Measurements from ENCODE around the gene CENPN.
A peak's percentile ranks its signal among the peaks of the same experiment; 100 is the strongest.

CENPN gene

DNA sequence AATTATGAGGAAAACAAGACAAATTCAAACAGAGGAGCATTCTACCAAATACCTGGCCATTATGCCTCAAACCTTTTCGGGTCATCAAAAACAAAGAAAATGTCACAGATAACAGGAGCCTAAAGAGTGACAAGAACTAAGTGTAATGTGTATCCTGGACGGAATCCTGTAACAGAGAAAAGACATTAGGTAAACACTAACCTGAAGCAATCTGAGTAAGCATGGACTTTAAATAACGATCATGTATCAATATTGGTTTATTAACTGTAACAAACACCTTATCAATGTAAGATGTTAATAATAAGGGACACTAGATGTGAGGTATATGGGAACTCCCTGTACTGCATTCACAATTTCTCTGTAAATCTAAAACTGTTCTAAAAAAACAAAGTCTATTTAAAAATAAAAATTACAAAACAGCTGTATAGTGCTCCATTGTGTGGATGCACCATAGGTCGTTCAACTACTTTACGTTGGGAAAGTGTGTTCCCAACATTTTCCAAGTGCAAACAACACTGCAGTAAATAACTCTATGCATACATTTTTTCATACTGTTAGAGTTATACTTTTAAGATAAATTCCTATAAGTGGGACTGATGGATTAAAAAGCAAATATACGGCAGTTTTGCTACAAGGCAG lies 15.1 kb upstream of the CENPN start:
- ATAC-seq, result no peak
- no peak for DNase-seq

DNA sequence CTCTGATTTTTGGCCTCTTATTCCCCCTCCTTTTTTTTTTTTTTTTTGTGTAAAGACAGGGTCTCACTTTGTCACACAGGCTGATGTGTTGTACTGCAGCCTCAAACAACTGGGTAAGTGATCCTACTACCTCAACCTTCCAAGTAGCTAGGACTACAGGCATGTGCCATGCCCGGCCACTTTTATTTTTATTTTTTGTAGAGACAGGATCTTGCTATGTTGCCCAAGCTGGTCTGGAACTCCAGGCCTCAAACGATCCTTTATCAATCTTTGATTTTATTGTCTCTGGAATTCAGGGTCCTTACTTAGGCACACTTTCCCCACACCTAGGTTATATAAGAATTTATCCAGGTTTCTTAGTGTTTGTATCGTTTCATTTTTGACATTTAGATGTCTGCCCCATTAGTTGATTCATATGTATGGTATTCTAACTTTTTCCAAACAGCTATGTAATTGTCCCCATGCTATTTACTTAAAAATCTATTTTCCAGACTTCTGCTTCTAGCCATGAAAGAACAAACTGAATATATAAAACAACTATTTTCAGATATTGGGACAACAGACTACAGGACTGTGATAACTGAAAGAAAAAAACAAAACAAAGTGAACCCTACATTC lies 14.2 kb upstream of the CENPN start:
- DNase-seq (no peak), ATAC-seq (no peak)

DNA sequence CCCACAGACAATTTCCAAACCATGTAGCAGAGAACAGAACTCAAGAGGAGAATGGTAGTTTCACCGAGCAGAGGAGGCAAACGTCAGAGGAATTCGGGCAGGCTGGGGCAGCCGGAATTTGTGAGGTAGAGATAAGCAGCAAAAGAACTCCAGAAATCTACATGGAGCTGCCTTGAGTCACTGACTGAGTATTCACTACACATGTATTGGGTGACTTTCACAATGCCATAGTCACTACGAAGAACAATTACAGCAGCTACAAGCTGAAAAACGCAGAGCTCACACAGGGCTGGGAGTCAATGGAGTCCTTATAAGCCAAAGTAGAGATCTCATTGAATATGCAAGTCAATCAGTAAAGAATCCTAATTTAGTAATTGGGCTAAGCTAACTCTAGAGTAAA lies 13.7 kb upstream of the CENPN start:
- ATAC-seq (no peak), DNase-seq (no peak)

DNA sequence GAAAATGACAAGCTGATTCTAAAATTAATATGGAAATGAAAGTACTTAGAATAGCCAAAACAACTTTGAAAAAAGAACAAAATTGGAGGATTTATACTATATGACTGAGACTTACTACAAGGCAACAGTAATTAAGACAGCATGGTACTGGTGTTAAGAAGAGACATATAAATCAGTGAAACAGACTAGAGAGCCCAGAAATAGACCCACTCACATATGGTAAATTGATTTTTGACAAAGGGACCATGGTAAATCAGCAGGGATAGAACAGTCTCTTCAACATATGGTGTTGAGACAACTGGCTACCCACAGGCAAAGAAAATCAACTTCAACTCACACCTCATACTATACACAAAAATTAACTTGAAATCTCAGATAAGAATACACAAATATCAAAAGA lies 13.2 kb upstream of the CENPN start:
- ATAC-seq, result no peak
- DNase-seq, result no peak

DNA sequence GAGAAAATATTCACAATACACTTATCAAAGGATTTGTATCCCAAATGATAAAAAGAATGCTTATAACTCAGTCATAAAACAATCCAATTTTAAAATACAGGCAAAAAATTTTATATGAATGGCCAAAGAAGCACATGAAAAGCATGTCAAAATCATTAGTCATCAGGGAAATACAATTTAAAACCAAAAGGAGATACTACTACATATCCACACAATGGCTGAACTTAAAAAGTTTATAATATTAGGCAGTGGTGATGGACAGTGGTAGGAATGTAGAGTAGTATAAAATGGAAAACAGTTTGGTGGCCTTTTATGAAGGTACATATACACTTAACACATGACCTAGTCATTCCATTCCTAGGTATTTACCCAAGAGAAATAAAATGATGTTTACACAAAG lies 12.6 kb upstream of the CENPN start:
- ATAC-seq (no peak), DNase-seq (no peak)

DNA sequence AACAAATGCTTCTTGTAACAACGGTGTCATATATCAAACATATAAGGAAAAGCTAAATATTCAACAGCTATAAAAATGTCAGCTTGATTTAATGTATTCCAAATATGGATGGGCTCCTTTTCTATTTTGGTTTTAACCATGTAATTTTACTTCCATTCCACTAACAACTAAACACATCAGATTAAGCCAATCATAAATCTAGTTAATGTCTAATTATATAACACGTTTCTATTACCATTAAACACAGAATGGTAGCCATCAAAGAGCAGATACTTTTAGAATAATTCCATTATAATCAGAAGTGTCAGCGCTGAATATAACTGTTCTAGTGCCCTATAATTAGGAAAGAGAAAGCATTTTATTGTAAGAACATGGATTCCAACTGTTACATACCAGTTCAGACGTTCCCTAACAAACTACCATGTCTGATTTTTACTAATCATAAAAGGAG lies 10.3 kb upstream of the CENPN start:
- DNase-seq (no peak), ATAC-seq (no peak)

DNA sequence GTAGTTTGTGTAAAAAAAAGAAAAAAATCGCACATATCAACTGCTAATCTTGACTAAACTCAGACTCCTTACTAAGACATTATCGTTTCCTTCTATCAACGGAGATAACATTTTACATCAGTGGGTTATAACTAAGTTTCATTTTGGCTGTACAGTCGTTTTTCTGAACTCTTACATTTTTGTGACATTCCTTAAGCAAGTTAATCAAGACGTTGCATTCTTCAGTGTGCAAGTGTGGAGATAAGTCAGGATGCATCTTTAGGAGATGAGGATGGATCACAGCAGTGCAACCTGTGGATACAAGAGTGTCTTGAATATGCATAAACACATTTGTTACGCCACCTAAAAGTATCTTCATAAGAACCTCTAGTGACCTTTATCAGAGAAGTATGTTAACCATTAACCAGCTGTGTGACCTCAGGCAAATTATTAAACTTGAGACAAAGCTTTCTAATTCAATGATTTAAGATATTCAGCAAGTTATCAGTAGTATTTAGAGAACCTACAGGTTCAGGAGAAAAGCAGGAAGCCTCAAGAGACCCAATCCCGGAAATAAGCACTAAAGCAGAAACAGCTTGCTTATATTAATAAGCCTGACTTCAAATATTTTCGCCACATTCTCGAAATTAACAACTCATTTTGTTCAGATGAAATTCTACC lies 9.7 kb upstream of the CENPN start:
- DNase-seq (no peak), ATAC-seq (peak; percentile 36)

DNA sequence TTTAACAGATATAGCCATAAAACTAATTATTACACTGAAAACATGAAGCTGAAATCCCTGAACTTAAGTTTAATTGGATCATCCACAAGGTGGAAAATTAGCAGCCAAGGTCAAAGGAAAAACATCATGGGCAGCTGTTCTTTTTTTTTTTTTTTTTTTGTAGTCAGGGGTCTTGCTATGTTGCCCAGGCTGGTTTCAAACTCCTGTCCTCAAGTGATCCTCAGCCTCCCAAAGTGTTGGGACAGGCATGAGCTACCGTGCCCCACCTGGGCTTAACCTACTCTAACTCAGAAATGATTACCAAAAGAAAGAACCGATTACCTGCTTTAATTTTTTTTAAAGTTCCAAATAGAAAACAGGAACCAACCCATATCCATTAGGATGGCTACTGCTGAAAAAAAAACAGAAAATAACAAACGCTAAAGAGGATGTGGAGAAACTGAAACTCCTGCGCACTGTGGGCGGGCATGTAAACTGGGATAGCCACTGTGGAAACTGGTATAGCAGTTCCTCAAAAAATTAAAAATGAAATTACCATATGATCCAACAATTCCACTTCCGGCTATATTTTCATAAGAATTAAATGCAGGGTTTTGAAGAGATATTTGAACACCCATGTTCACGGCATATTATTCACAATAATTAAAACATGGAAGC lies 8.9 kb upstream of the CENPN start:
- DNase-seq (no peak), ATAC-seq (no peak)

DNA sequence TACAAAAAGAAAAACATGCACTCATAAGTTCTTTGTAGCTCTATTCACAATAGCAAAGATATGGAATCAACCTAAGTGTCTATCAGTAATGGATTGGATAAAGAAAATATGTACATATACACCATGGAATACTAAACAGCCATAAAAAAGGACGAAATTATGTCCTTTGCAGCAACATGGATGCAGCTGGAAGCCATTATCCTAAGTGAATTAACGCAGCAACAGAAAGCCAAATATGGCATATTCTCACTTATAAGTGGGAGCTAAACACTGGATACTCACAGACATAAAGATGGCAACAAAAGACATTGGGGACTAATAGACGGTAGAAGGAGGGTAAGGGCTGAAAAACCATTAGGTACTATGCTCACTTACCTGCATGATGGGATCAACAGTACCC lies 6.1 kb upstream of the CENPN start:
- ATAC-seq (no peak), DNase-seq (no peak)

DNA sequence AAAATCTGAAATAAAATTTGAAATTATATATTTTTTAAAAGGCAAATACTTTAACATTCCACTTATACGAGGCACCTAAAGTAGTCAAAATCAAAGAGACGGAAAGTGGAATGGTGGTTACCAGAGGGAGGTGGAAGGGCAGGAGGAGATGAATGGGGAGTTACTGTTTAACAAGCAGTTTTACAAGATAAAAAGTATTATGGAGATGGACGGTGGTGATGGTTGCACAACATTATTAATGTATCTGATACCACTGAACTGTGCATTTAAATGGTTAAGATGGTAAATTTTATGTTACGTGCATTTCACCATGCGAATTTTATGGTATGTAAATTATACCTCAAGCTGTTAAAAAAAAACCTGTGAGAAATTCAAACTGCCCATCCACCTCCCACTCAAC lies 5.7 kb upstream of the CENPN start:
- no peak for DNase-seq
- ATAC-seq, result no peak

DNA sequence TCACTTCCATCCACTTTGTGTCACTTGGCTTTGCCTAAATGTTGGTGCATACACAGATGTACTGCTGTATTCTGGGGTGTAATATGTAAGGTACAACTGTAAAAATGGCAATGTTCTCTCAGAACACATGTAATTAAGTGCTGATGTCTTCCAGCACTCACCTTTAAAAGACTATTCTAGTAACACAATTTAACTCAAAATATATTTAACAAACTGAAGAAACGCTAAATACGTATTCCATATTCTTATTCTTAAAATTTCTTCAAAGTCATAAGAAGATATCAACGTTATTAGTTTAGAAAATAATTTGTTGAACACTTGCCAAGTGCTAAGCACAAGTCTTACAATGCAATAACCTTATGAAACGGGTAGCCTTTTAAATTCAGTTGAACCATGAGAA lies 4.0 kb upstream of the CENPN start:
- DNase-seq (no peak), ATAC-seq (no peak)

DNA sequence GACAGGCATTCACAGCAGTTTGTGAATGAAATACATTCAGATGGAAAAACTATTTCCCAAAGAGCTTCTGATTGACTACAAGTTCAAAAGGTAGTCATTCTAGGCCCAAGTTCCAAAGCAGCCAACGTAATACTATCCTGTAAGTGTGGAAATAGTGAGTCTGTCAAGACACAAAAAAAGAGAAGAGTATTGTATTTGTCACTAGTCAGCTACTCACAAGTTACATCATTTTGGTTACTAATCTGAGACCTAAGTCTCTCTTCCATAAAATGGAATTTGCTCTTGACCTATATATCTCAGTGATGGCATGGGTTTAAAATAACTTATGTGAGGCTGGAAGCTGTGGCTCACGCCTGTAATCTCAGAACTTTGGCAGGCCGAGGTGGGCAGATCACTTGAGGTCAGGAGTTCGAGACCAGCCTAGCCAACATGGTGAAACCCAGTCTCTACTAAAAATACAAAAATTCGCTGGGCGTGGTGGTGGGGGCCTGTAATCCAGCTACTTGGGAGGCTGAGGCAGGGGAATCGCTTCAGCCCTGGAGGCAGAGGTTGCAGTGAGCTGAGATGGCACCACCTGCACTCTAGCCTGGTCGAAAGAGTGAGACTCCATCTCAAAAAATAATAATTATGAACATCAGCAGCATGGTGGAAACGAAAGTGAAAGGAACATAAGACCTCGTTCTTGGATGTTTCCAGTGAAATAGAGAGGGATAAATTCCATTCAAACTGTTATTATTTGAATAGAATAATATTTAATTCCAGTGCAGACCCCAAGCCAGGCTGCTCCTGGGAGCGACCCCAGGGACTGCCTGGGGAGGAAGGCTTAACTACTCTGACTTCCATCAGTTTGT lies 3.2 kb upstream of the CENPN start:
- DNase-seq (peak; percentile 17), ATAC-seq (no peak)

DNA sequence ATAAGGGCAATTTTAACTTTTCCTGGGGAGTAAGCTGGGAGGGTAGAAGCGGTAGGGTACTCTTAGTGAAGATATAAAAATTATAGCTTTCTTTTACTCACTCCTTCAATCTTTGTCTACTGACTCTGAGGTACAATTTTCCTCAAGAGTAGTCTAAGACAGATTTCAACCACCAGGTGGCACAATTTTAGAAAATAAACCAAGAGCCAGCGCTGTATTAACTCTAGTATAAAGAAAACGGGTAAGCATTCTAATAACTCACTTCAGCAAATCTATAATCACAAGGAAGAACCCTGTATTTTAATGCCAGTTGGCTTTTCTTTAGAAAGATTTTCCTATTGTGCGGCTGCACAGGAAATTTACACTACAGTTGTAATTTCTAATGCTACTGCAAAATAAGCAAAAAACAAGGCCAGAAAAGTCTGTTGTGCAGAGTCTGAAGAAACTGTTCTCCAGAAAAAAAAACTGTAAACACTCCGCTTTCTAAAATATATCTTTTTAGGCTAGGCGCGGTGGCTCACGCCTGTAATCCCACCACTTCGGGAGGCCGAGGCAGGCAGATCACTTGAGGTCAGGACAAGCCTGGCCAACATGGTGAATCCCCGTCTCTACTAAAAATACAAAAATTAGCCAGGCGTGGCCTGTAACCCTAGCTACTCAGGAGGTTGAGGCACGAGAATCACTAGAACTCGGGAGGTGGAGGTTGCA lies 2.2 kb upstream of the CENPN start:
- DNase-seq (no peak), ATAC-seq (no peak)

DNA sequence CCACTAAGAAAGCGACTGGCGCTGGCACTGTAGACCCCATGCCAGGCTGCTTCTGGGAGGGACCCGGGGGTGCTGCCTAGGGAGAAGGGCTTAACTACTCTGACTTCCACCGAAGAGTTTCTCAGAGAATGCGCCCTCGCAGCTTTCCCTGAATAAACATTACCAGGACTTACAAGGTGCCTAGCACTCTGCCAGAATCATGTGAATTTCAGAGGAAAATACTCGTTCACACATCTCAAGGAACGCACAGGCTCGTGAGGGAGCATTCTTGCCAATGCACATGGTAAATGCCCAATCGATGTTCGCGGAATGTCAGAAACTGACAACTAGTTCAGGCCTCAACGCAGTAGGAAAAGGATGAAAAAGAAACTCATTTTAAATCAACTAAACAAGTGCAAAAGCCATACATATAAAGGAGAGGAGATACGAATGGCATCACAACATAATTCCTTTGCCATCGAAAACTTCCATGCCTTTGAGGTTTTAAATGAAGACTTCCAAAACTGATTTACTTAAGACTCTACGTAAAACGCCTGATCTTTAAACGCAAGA lies 1.3 kb upstream of the CENPN start:
- no peak for DNase-seq
- ATAC-seq, result no peak

DNA sequence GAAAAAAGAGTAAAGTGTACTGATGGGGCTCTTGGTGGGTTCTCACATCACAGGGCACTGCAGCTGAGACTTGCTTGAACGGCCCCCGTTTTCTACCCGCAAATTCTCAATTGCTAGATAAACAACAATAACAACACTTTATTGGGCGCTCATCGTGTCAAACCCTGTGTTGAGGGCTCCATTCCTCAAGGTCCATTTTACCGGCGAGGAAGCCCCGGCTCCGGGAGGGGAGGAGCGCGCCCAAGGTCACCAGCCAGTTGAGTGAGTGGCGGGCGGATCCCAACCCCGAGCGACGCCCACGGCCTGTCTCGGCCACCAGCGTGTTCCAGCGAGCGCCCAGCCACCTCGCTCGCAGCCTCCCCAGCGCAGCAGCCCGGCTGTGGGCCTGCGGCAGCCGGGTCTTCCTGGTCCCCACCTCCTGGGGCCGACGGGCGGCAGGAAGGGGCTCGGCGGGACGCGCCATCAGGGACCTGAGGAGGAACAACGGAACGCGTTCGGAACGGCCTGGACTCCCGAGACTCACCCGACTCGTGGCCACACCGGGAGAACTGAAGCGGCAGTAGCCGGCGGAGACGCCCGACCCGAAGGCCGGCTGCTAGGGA lies 702 bp upstream of the CENPN start:
- peak; percentile 38 for ATAC-seq
- DNase-seq, result peak; percentile 79

DNA sequence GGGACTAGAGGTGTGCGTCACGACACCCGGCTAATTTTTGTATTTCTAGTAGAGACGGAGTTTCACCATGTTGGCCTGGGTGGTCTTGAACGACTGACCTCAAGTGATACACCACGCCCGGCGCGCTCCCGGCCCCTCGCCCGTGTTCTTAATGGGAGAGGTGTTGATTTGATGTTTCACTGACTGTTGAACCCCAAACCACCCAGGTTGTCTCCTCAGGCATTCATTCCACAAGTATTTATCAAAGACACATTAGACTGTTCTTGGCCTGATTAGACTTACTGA lies 1.4 kb downstream of the CENPN start:
- DNase-seq (no peak), ATAC-seq (no peak)

DNA sequence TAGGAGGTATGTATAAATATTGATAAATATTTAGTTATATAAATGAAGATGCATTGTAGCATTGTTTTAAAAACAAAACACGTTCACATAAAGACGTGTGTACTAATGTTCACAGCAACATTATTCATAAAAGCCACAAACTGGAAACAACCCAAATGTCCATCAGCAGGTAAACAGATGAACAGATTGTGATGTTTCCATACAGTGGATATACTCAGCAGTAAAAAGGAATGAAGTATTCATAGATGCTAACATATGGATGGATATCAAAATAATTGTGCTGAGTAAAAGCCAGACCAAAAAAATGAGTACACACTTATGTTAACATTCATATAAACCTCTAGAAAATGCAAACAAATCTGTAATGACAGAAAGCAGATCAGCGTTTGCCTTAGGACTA lies 6.0 kb downstream of the CENPN start:
- ATAC-seq (no peak), DNase-seq (no peak)

DNA sequence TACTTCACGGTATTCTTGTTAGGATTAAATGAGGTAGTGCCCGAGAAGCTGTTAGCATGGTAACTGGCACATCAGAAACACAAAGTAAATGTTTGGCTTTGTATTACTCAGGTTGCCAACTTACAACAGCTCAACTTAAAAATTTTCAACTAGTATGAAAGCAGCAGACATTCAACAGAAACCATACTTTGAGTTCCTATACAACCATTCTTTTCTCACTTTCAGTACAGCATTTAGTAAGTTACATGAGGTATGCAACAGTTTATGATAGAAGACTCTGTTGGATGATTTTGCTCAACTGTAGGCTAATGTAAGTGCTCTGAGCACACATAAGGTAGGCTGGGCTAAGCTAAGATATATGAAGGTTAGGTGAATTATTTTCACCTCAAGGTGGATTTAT lies 7.7 kb downstream of the CENPN start:
- ATAC-seq, result no peak

DNA sequence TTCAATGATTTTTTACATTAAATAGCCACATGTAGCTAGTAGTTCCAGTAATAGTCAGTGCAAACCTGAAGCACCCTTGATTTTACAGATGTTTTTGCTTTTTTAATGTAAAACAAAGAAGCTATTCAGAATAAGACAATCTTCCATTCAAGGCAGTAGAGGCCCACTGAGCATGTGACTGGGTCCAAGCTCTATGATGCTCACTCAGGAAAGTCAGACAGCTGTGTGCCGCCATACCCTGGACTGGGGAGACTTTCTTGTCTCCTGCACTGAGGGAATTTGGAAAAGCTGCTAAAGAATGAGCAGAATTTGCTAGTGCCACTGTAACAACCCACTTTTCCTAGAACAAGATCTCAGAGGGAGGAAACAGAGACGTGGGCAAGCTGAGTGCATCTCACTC lies 11.5 kb downstream of the CENPN start:
- DNase-seq (no peak), ATAC-seq (no peak)

More for the DNA sequence above, 7.7 kb downstream of the CENPN start:
- DNase-seq, result no peak

DNA sequence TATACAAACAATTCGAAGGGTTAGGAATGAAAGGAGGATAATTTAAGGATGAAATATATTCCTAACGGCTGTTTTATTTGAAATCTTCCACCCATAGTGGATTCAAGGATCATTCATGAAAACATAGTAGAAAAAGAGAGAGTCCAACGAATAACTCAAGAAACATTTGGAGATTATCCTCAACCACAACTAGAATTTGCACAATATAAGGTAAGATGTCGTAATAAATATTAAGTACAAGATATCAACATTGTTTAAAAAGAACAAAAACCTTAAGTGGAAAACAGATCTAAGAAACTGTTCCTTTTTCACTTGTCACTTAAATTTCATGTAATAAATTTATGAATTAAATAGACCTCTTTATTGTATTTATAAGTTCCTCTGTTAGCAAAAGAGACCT lies 19.4 kb downstream of the CENPN start:
- ATAC-seq (no peak), DNase-seq (no peak)

DNA sequence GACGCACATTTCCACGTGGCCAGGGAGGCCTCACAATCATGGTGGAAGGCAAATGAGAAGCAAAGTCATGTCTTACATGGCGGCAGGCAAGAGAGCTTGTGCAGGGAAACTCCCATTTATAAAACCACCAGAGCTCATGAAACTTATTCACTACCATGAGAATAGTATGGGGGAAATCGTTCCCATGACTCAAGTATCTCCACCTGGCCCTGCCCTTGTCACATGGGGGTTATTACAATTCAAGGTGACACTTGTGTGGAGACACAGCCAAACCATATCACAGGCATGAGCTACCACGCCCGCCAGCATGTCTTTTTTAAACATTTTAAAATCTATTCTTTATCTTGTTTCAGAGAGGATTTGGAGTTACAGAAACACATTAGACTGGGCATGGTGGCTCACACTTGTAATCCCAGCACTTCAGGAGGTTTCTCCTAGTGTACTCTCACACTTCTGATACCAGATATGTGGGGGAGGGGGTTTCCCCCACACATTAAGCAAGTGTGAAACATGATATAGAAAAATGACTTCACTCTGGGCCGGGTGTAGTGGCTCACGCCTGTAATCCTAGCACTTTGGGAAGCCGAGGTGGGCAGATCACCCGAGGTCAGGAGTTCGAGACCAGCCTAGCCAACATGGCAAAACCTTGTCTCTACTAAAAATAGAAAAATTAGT lies 23.1 kb downstream of the CENPN start:
- DNase-seq (peak; percentile 10), ATAC-seq (peak; percentile 59)
